Measurements from ENCODE around the gene DYNLT2B.

GRCh38 chr3:196334982-196335381, 16.9 kb upstream of the DYNLT2B start:
- no peak for TF ChIP-seq EP300 (IDR thresholded peaks at IDR 0.05)
- TF ChIP-seq POLR2A (IDR thresholded peaks at IDR 0.05): no peak
- no peak for TF ChIP-seq POLR2AphosphoS5 (IDR thresholded peaks at IDR 0.05)
- TF ChIP-seq CTCF (IDR thresholded peaks at IDR 0.05): no peak

Data from stomach (tissue), 4 donors.